AG10803 (cell line): ENCODE measurements around the gene TARS3.
A peak's percentile ranks its signal among the peaks of the same experiment; 100 is the strongest.

Experiments used
- DNase-seq: peaks from one replicate; pipeline ENCODE4 v3.0.0; 2010; ENCODE audit warnings: low read depth
- H3K4me3 ChIP-seq: 2 replicates; pipeline ENCODE4 v1.5.1; 2011; ENCODE audit warnings: mild to moderate bottlenecking, low read length, control low read depth
- TF ChIP-seq, protein P1 (sequence below): conservative IDR thresholded peaks from 2 replicates; pipeline ENCODE4 v1.5.1; 2011; ENCODE audit warnings: mild to moderate bottlenecking, low read length, control low read depth, inconsistent platforms

The TARS3 gene

DNA sequence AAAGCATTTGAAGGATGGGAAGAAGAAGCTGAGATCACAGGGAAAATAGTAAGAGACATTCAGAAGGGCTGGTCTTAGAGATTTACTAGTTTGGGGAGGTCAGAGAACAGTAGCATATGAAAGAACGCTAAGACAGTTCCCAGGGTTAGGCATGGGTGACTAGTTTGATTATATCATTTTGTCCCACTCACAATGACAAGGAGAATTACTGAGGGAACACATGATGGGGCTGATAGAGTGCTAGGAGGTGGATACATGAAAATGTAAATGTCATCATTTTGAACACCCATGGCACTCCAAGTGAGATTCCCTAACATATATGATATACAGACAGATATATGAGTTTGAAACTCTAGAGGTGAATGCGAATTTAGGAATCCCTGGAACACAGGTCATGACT, 9.3 kb upstream of the TARS3 start:
- no peak for DNase-seq
- no peak overlapping the region for H3K4me3 ChIP-seq
- TF ChIP-seq, protein P1, sequence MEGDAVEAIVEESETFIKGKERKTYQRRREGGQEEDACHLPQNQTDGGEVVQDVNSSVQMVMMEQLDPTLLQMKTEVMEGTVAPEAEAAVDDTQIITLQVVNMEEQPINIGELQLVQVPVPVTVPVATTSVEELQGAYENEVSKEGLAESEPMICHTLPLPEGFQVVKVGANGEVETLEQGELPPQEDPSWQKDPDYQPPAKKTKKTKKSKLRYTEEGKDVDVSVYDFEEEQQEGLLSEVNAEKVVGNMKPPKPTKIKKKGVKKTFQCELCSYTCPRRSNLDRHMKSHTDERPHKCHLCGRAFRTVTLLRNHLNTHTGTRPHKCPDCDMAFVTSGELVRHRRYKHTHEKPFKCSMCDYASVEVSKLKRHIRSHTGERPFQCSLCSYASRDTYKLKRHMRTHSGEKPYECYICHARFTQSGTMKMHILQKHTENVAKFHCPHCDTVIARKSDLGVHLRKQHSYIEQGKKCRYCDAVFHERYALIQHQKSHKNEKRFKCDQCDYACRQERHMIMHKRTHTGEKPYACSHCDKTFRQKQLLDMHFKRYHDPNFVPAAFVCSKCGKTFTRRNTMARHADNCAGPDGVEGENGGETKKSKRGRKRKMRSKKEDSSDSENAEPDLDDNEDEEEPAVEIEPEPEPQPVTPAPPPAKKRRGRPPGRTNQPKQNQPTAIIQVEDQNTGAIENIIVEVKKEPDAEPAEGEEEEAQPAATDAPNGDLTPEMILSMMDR, result no peak

DNA sequence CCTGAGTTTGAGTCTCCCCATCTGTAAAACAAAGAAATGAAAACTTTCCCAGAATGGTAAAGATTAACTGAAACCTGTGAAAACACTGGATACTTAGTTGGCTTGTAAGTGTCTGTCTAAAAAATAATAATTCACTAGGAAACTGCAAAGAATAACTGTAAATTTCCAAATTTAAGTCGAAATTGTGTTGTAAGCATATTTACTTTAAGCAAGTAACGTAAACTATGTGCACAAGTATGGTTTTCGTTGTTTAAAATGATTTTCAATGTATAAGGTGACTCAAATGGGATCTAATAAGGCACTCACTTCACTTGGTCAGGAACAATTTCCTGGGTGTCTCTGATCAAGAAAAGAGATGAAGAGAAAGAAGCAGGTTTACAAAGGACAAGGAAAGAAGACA, 8.5 kb upstream of the TARS3 start:
- no peak overlapping the region for H3K4me3 ChIP-seq
- TF ChIP-seq, protein P1, result no peak
- DNase-seq, result no peak

DNA sequence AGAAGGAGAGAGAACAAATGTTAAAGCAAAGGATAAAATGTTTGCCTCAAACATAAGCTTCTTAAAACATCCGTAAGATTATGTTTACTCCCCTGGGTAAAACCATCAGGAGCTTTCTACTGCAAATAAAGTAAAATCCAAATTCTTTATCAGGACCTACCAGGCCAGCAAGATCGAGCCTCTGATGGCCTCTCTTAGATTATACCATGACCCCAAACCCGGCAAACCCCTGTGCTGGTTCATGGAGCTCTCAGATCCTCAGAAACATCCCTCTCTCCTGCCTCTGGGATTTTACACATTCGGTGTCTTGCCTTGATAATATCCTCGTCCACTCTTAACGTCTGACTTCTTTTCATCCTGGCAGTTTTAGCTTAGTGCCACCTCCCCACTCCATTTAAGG, 7.5 kb upstream of the TARS3 start:
- H3K4me3 ChIP-seq, result no peak overlapping the region
- DNase-seq, result no peak
- TF ChIP-seq, protein P1, result no peak

DNA sequence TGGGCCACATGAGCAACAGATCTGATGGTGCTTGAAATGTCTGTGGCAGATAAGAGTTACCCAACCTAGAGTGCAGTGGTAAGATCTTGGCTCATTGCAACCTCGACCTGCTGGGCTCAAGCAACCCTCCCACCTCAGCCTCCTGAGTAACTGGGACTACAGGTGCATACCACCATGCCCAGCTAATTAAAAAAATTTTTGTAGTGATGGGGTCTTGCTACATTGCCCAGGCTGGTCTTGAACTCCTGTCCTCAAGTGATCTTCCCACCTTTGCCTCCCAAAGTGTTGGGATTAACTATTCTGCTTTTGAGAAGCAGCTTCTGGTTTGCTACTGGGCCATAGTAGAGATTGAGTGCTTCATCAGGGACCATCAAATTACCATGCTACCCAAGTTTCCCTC, 2.9 kb upstream of the TARS3 start:
- H3K4me3 ChIP-seq, result no peak overlapping the region
- TF ChIP-seq, protein P1, result no peak
- DNase-seq, result no peak

DNA sequence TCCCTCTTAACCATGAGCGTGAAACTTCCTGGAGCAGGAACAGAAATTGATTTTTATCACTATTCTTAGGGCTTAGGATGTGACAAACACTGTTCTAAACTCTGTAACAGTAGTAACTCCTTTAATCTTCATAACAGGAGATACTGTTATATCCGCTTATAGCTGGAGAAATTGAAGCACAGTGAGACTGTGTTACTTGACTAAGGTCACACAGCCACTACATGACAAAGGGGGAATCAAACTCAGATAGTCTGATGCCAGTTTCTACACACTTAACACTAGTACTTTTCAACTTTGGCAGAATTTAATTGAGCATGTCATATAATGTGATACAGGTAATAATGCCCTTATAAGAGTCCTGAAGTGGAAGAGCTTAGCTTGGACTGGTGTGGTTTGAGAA, 800 bp upstream of the TARS3 start:
- H3K4me3 ChIP-seq, result no peak overlapping the region
- TF ChIP-seq, protein P1, result no peak
- no peak for DNase-seq

DNA sequence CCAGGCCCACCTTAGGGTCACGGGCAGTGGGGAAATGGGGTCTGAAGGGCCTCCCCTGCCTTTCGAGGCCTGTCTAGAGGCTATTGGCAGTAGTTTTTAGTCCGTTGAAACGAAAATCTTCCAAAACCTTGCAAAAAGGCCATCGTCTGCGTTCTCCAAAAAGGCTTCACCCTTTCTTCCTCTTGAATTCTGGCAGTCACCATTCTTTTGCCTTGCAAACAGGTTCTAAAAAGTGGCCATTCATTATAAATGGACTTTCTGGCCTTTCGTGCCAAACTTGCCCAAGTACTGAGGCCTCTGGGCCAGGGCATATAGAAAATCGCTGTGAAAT, 367 bp upstream of the TARS3 start:
- no peak for DNase-seq
- H3K4me3 ChIP-seq, result peak overlapping the region; percentile 48
- TF ChIP-seq, protein P1, result no peak

DNA sequence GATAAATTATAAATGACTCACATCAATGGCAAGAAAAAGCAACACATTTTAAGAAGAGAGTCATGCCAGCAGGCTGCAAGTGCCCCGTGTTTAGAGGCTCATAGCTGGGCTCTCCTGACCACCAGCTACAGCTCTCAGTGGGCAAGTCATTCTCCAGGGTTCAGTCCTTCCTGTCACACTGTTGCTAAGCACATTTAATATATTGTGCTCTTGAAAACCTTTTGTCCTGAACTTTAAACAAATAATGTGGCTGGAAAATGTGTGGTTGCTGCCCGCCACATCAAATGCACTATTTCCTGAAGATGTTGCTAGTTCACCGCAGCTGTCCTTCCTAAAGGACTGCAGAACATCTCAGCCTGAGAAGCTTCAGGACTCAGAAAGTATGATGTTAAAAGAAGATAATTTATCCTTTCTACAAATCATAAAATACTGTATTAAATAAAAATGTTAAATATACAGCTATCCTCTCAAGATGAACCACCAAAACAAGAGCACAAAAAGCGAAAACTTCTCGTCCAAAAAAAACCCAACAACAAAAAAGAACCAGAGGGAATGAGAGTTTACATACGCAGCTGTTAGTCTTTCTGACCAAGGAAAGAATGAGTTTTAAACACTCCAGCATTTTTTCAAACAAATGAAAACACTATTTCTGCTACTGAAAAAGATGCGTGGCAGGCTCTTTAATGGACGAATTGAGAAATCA, 951 bp downstream of the TARS3 start:
- TF ChIP-seq, protein P1, result no peak
- H3K4me3 ChIP-seq, result peak overlapping the region; percentile 67
- peak; percentile 35 for DNase-seq
